OCI-LY3 (cell line): Measurements from ENCODE around the gene CRADD.

Experiments
- H2AFZ ChIP-seq: fragments of 200-600, 300-600 bp; shearing (Covaris generic); 2 replicates; pipeline ENCODE4 v1.6.0; 2014; ENCODE audit warnings: antibody characterized with exemption, low read depth, low read length
- H3K27ac ChIP-seq: fragments of 200-600, 300-600 bp; sonication (generic); 2 replicates; pipeline ENCODE4 v1.5.1; 2014; ENCODE audit warnings: mild to moderate bottlenecking, low read length, moderate library complexity, mixed read lengths
- H3K27me3 ChIP-seq: fragments of 200-600, 300-600 bp; sonication (generic); 2 replicates; pipeline ENCODE4 v1.6.1; 2014; ENCODE audit warnings: low read depth, low read length, mixed read lengths
- H3K36me3 ChIP-seq: fragments of 200-600, 300-600 bp; sonication (generic); replicated peaks from 2 replicates; pipeline ENCODE3; 2014; ENCODE audit warnings: low read depth, low read length, mixed read lengths
- H3K4me1 ChIP-seq: fragments of 300-600, 200-600 bp; sonication (generic); 2 replicates; pipeline ENCODE4 v1.6.1; 2014; ENCODE audit warnings: low read length, mixed read lengths
- H3K4me2 ChIP-seq: fragments of 200-600, 300-600 bp; sonication (generic); 2 replicates; pipeline ENCODE4 v1.6.1; 2014; ENCODE audit warnings: low read length, mixed read lengths
- H3K4me3 ChIP-seq: fragments of 300-600, 200-600 bp; sonication (generic); 2 replicates; pipeline ENCODE4 v1.5.1; 2014; ENCODE audit warnings: antibody characterized with exemption, mild to moderate bottlenecking, low read length, moderate library complexity
- H3K79me2 ChIP-seq: fragments of 300-600, 200-600 bp; shearing (Covaris generic); 2 replicates; pipeline ENCODE4 v1.6.1; 2014; ENCODE audit warnings: mild to moderate bottlenecking, low read length, mixed read lengths
- H3K9ac ChIP-seq: fragments of 300-600, 200-600 bp; shearing (Covaris generic); 2 replicates; pipeline ENCODE4 v1.6.0; 2014; ENCODE audit warnings: mild to moderate bottlenecking, low read length, moderate library complexity
- H3K9me3 ChIP-seq: fragments of 200-600, 300-600 bp; shearing (Covaris generic); 2 replicates; pipeline ENCODE4 v1.6.1; 2014; ENCODE audit warnings: low read length, mixed read lengths; ENCODE audit not compliant: insufficient read depth
- H4K20me1 ChIP-seq: fragments of 200-600, 300-600 bp; sonication (generic); 2 replicates; pipeline ENCODE4 v1.6.1; 2016; ENCODE audit warnings: low read length, mixed read lengths; ENCODE audit not compliant: insufficient read depth
- CTCF ChIP-seq: fragments of 200-600, 300-600 bp; sonication (generic); IDR thresholded peaks from 2 replicates; pipeline ENCODE4 v1.5.1; 2014; ENCODE audit warnings: antibody characterized with exemption, low read length, low read depth
- EZH2phosphoT487 ChIP-seq: fragments of 200-600 bp; shearing (Covaris generic); IDR thresholded peaks from 2 replicates; pipeline ENCODE4 v1.6.1; 2018; ENCODE audit warnings: antibody characterized with exemption, mixed run types, low read depth

Gene CRADD

GRCh38 chr12:93698307-93699092, 21.3 kb downstream of the CRADD start:
- Histone ChIP-seq H3K9ac (no peak overlapping the region; the same call in 1 of the 2 replicates), H3K4me2 (peak overlapping the region; percentile 47), H3K9me3 (no peaks in the 10 kb centered on the region), H3K27ac (peak overlapping the region; percentile 5; the same call in 1 of the 2 replicates), H2AFZ (peak overlapping the region; percentile 43), H3K79me2 (no peaks in the 10 kb centered on the region), H3K4me3 (0 out of 2 replicates have a peak overlapping the region, but pooled peaks have one; percentile 8), H3K36me3 (no peaks in the 10 kb centered on the region), H3K4me1 (peaks cover 50% of the 10 kb centered on the region), H4K20me1 (no peaks in the 10 kb centered on the region), H3K27me3 (no peaks in the 10 kb centered on the region)
- TF ChIP-seq EZH2phosphoT487, result no peak
- TF ChIP-seq CTCF, result no peak

- Histone ChIP-seq H3K4me2 (peak overlapping the region; percentile 47), H3K9ac (no peak overlapping the region), H4K20me1 (no peaks in the 10 kb centered on the region), H3K27ac (peak overlapping the region; percentile 5; the same call in 1 of the 2 replicates), H3K27me3 (no peaks in the 10 kb centered on the region), H3K9me3 (no peaks in the 10 kb centered on the region), H3K79me2 (no peaks in the 10 kb centered on the region), H3K36me3 (no peaks in the 10 kb centered on the region), H3K4me1 (peaks cover 60% of the 10 kb centered on the region), H3K4me3 (0 out of 2 replicates have a peak overlapping the region, but pooled peaks have one; percentile 8), H2AFZ (peak overlapping the region; percentile 43; the same call in 1 of the 2 replicates)
- TF ChIP-seq EZH2phosphoT487, result no peak
- TF ChIP-seq CTCF, result no peak
Measured at GRCh38 chr12:93699271-93700145, 22.3 kb downstream of the CRADD start.

DNA sequence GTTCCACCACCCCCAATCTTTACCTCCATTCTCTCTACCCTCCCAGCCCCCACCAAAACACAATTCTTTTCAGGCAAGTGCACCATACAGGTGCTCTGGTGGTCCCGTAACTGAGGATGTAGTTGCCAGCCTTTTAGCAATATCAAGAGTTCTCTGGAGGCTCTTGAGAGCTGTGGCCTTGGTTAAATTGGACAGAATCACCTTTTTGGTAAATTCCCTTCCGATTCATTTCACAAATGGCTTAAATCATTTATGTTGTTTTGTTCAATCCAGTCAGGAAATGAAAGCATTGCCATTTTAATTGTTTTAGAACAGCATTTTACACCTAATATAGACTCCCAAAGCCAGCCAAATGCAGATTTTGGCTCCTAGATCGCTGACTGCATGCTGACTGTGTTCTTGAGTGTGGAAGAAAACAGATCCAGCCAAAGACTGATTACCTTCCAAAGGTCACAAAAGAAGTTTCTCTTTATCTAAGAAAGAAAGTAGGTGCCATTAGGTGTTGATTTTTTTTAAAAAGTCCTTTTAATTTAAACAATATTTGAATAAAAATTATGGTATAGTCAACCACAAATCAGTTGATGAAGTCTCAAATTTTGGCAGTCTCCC, 25.6 kb downstream of the CRADD start:
- H3K4me2 ChIP-seq, result peak overlapping the region; percentile 66
- H3K4me3 ChIP-seq, result peak overlapping the region; percentile 52
- no peak for TF ChIP-seq EZH2phosphoT487
- no peak for TF ChIP-seq CTCF
- H3K27ac ChIP-seq, result peak overlapping the region; percentile 75
- no peaks in the 10 kb centered on the region for H3K79me2 ChIP-seq
- no peaks in the 10 kb centered on the region for H3K9me3 ChIP-seq
- H3K36me3 ChIP-seq, result no peaks in the 10 kb centered on the region
- H3K9ac ChIP-seq, result peak overlapping the region; percentile 38
- peaks cover 80% of the 10 kb centered on the region for H3K4me1 ChIP-seq
- H2AFZ ChIP-seq, result peak overlapping the region; percentile 12; the same call in 1 of the 2 replicates
- H3K27me3 ChIP-seq, result no peaks in the 10 kb centered on the region
- no peaks in the 10 kb centered on the region for H4K20me1 ChIP-seq
